ENCODE data around the gene DUSP15.
"Not testable (repeated sequence)": the region's sequence is repeated elsewhere in the genome, so short reads cannot be mapped to it uniquely, and the experiment has no call there.

GRCh38 chr20:31917962-31918412, 47.7 kb upstream of the DUSP15 start:
- TF ChIP-seq ZNF8 (CRISPR knock-in tag; IDR thresholded peaks at IDR 0.05); ZFP3 (CRISPR knock-in tag; IDR thresholded peaks at IDR 0.05); PPARA (CRISPR knock-in tag; IDR thresholded peaks at IDR 0.05; ENCODE audit: borderline replicate concordance); CSDC2 (CRISPR knock-in tag; IDR thresholded peaks at IDR 0.05); PATZ1 (CRISPR knock-in tag; IDR thresholded peaks at IDR 0.05; ENCODE audit: borderline replicate concordance); SNAI2 (CRISPR knock-in tag; IDR thresholded peaks at IDR 0.05); TCF4 (CRISPR knock-in tag; IDR thresholded peaks at IDR 0.05; ENCODE audit: borderline replicate concordance); BACH2 (CRISPR knock-in tag; IDR thresholded peaks at IDR 0.05; ENCODE audit: borderline replicate concordance); ZFP30 (CRISPR knock-in tag; IDR thresholded peaks at IDR 0.05); CREB5 (CRISPR knock-in tag; IDR thresholded peaks at IDR 0.05; ENCODE audit: low read depth): not testable (repeated sequence)

All from SK-N-SH treated with all-trans-retinoic acid at 6 μM for 48 hours (cell line).